TTC549 (cell line): ENCODE data around the gene CHRM3.

ENCODE experiments used
- FAIRE-seq: peaks from 2 replicates; lab custom pipeline; 2012; peaks lifted over from hg19 to GRCh38; lab: Jason Lieb, UNC

The CHRM3 gene

GRCh38 chr1:239417221-239417620, 30.9 kb downstream of the CHRM3 start:
- FAIRE-seq, result no peak

DNA sequence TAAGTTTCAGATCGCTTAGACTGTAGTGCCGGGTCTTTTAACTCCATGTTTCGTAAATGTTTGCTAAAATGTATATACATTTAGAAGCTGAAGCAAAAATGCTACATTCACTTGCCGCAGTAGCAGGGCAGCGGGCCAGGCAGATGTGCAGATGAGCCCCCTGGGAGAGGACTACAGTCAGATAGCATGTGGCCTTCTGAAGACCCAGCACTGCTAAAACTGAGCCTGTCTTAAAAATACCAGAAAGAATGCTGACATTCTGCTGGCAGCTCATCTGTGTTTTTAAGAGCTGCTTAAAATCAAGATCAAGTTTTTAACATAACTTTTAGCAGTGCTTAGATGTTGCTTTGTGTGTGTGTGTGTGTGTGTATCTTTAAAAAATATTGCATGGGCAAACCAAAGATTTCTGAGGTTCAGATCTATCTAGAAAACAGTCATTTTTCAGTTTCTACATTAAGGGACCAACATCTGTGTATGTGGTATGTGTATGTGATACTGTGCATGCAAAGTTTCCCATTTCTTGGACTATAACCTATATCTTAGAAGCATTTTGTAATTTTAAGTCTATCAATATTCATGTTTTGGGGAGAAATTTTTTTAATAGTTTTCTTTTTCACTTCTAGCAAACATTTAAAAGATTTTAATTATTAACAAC, 31.7 kb downstream of the CHRM3 start:
- FAIRE-seq, result no peak

- FAIRE-seq, result no peak
Measured at GRCh38 chr1:239418681-239419080, 32.3 kb downstream of the CHRM3 start.

GRCh38 chr1:239421811-239422210, 35.4 kb downstream of the CHRM3 start:
- no peak for FAIRE-seq

GRCh38 chr1:239422818-239423217, 36.5 kb downstream of the CHRM3 start:
- no peak for FAIRE-seq

GRCh38 chr1:239426821-239427475, 40.6 kb downstream of the CHRM3 start:
- FAIRE-seq, result no peak

DNA sequence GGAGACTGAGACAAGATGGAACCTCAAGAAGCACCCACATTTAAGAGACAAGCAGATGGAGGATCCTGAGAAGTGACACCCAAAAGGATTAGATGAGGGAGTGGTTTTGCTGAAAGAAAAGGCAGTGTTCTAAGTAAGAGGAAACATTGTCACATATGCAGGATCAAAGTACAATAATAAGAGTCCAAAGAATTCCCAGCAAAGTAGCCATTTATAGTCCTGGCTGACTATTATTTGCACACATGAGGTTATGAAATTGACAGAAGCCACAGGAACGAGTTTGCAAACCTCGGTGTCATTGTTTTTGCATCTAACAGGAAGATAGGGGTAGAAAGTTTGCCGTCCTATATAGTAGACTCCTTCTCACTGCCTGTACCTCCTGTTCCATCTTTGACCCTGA, 41.3 kb downstream of the CHRM3 start:
- no peak for FAIRE-seq

- no peak for FAIRE-seq
Measured at GRCh38 chr1:239428120-239428710, 41.8 kb downstream of the CHRM3 start.

GRCh38 chr1:239429163-239429562, 42.8 kb downstream of the CHRM3 start:
- FAIRE-seq, result no peak

- FAIRE-seq, result no peak
Measured at GRCh38 chr1:239432255-239432654, 45.9 kb downstream of the CHRM3 start.

GRCh38 chr1:239434181-239434580, 47.8 kb downstream of the CHRM3 start:
- FAIRE-seq, result no peak
